ENCODE measurements around the gene DLX3.

DLX3 gene

DNA sequence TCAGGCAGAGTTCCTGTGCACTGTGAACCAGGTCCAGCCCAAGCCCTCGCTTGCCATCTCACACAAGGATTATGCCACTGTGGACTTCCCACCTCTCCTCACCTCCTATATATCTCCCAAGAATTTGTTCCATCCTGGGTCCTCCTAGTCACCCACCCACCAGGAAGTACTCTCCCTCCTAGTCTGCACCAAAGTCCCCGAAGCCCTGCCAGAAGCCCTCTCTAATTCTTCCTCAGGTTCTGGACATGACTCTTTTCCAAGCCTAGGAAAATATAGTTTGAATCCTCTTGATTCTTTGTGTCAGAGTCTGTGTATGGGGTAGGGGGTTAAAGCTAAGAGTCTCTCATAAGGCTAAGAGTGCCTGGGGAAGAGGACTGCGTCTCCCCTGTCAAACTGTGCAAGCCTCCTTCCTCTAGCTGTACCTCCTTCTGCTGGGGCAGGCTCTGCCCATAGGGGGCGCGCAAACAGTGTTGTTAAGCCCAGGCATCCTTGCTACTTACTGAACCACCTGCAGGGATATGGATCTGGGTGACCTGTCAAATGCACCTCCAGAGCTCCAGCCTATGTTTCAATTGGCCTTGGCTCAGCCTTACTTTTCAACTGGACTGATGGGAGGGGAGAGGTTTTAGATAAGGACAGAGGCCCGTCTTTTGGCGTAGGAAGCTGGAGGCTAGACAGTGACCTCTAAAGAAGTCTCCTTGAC lies 42.7 kb downstream of the DLX3 start:
- peak in 1 of 2 donors; percentile 20 for DNase-seq

DNA sequence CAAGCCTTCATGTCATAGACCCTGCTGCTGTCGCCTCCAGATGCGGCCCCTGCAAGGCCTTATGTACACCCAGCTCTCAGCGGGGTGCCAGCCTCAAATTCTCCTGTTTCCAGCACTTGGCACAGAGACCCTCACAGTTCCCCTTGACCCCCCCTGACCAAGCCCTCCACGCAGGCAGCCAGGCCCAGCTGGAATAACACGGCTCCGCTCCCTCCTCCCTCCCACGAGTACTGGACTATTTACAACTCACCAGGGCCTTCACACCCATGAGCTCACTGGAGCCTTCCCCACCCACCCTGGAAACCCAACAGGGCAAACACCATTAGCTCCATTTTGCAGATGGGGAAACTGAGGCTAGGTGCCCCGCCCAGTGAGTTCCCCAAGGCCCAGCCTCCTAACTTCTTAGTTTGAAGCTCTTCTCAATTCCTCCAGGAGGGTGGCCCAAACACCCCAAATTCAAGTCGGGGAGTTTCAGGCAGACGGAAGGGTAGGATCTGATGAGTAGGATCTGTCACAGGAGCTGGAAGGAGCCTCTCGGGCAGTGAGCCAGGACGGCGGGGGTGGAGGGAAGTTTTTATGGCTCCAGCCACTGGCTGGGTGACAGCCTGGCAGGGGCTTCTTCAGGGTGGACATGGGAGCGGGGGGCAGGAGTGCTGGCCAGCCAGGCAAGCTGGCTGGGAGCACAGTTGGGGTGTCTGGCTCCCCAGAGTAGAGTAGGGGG lies 43.5 kb downstream of the DLX3 start:
- no peak for DNase-seq

DNA sequence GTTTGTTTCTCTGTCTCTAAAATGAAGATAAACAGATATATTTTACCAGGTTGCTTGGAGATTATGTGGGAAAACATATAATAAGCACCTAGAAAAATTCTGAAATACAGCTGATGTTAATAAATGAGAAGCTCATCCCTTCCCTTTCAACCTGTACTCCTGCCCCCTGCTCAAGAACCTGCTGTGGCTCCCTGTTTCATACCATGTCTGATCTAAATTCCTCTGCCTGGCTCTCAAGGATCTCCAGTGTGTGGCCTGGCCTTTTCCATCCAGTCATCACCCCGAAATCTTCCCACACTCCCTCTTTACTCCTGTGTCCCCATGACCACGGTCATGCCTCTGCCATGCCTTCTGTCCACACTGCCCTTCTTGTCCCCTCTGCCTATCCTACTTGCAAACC lies 45.4 kb downstream of the DLX3 start:
- no peak for DNase-seq

DNA sequence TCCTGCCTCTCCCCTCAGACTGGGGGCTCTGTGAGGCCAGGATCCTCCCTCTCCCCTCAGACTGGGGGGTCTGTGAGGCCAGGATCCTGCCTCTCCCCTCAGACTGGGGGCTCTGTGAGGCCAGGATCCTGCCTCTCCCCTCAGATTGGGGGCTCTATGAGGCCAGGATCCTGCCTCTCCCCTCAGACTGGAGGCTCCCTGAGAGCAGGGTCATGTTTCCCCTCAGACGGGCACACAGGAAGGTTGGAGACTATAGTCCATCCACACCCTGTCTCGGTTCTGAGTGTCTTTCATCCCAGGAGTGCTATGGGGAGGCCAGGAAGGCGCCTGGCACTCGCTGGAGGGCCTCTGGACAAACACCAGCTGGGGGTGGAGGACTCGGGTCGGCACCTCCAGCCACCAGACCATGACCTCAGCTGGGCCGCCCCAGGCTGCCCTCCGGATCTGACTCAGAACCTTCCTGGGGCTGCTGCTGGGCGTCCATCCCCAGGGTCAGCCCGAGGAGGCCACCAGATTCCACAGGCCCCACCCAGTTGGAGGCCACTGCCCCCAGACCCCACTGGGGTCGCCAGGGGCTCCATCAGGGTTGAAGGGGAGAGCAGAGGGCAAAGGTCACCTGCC lies 48.0 kb downstream of the DLX3 start:
- no peak for DNase-seq

DNA sequence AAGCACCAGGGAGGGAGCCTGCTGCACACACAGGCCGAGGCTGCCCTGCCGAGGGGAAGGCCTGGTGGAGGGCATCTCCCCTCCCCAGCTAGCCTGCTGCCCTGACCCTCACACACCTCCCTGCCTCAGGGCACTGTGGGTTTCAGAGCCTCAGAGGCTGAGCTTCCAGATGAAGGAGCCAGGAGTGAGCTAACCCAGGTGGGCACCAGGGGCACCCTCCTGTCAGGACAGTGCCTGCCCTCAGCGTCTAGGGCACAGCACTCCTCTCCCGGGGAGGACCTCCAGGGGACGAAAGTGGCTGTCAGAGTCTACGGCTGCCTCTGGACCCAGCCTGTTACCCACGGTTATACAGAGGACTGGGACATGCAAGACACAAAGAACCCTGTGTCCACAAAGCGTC lies 48.8 kb downstream of the DLX3 start:
- DNase-seq, result no peak

DNA sequence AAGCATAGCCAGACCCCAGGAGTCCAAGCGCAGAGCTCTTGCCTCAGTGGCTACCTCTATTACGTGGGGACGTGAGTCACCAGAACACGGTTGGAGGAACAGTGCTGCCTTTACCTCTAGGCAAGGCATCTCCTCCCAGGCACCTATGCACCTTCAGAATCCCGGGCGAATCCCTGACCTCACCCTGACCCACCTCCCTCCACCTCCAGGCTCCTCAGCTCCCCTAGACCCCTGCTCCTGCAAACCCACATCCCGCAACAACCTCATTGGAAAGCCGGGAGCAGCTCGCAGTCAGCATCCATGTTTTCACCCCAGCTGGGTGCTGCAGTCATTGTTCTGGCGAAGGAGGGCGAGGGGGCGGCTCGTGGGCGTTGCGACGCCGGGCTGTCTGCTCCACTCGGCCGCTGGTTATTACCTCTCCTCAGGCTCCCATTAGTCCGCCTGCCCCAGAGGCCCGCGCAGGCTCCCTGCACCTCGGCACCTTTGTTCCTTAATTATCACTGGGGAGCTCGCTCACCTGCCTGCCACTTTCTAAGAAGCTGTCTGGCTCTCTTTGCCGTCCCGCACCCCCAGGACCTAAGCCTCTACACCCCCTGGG lies 50.7 kb downstream of the DLX3 start:
- no peak for DNase-seq

DNA sequence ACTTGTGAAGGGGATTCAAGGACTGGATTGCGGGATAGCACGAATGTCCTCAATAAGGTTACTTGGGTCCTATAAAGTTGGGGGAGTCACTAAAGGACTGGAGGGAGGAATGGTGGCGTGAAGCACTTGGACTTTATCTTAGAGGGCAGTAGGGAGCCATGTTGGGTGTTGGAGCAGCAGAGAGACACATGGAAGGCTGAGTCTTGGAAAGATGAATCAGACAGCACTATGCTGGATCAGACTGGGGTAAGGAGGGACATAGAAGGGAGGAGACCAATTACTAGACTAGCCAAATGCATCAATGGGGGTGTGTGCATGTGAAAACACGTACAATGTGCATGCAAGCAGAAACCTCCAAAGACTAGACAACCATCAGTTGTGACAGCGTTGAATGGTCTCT lies 52.1 kb downstream of the DLX3 start:
- no peak for DNase-seq

DNA sequence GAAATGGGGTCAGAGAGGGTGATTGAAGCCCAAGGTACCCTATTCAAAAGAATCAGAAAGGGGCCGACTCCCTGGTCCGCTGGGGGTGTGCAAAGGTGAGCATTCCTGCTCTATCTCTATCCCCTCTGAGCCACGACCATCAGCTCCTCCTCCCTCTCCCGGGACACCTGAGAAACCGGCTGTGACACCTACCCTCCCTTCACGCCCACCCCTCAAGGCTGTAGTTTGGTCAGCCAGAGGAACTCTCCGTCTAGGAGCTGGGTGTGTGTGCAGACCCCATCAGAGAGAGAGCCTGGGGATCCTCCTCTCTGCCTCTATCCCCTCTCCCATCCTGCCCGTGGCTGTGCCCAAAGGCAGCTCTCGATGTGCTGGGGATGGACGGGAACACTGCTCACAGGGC lies 53.6 kb downstream of the DLX3 start:
- no peak for DNase-seq
